Mesendoderm (in vitro differentiated cells): ENCODE results near the gene EEF1A1.

Experiments
- DNase-seq: peaks from one replicate; pipeline ENCODE4 v3.0.0; 2013
- H2AK5ac ChIP-seq: 2 replicates; pipeline ENCODE4 v1.6.1; 2013; ENCODE audit warnings: low read length, inconsistent platforms
- H2BK120ac ChIP-seq: 2 replicates; pipeline ENCODE4 v1.6.1; 2013; ENCODE audit warnings: low read depth, mild to moderate bottlenecking, low read length, moderate library complexity, mixed read lengths
- H2BK15ac ChIP-seq: replicated peaks from 2 replicates; pipeline ENCODE4 v1.6.1; 2013; ENCODE audit warnings: low read depth, mild to moderate bottlenecking, moderate library complexity
- H2BK5ac ChIP-seq: 2 replicates; pipeline ENCODE4 v1.6.1; 2013; ENCODE audit warnings: low read length, inconsistent platforms
- H3K18ac ChIP-seq: 2 replicates; pipeline ENCODE4 v1.6.1; 2013; ENCODE audit warnings: mild to moderate bottlenecking, low read length, mixed read lengths
- H3K23ac ChIP-seq: one replicate; pipeline ENCODE4 v1.6.1; 2013; ENCODE audit warnings: low read length
- H3K27ac ChIP-seq: 2 replicates; pipeline ENCODE4 v1.5.1; 2013; ENCODE audit warnings: low read depth, mild to moderate bottlenecking, inconsistent platforms, low read length, moderate library complexity
- H3K27me3 ChIP-seq: 2 replicates; pipeline ENCODE4 v1.6.1; 2013; ENCODE audit warnings: low read length, control low read depth, mild to moderate bottlenecking, inconsistent platforms; ENCODE audit not compliant: insufficient read depth, poor library complexity
- H3K36me3 ChIP-seq: 2 replicates; pipeline ENCODE4 v1.6.1; 2013; ENCODE audit warnings: low read length, inconsistent platforms; ENCODE audit not compliant: control insufficient read depth, insufficient read depth
- H3K4ac ChIP-seq: one replicate; pipeline ENCODE4 v1.6.1; 2013; ENCODE audit warnings: low read depth, mild to moderate bottlenecking, low read length, moderate library complexity
- H3K4me1 ChIP-seq: 2 replicates; pipeline ENCODE4 v1.6.1; 2013; ENCODE audit warnings: low read depth, low read length, inconsistent platforms; ENCODE audit not compliant: control insufficient read depth
- H3K4me2 ChIP-seq: 2 replicates; pipeline ENCODE4 v1.6.1; 2013; ENCODE audit warnings: low read length
- H3K4me3 ChIP-seq: 2 replicates; pipeline ENCODE4 v1.5.1; 2013; ENCODE audit warnings: mild to moderate bottlenecking, low read length
- H3K56ac ChIP-seq: one replicate; pipeline ENCODE4 v1.6.1; 2013; ENCODE audit warnings: low read length
- H3K79me1 ChIP-seq: 2 replicates; pipeline ENCODE4 v1.6.1; 2013; ENCODE audit warnings: low read length, inconsistent platforms
- H3K79me2 ChIP-seq: 2 replicates; pipeline ENCODE4 v1.6.1; 2013; ENCODE audit warnings: mild to moderate bottlenecking, low read length; ENCODE audit not compliant: control insufficient read depth, insufficient read depth
- H3K9ac ChIP-seq: 2 replicates; pipeline ENCODE4 v1.6.1; 2013; ENCODE audit warnings: low read length, inconsistent platforms
- H4K5ac ChIP-seq: one replicate; pipeline ENCODE4 v1.6.1; 2013; ENCODE audit warnings: low read length
- H4K8ac ChIP-seq: one replicate; pipeline ENCODE4 v1.6.1; 2013; ENCODE audit warnings: low read depth, mild to moderate bottlenecking, control low read depth, low read length, moderate library complexity
- WGBS: extraction: QIAGEN DNeasy Blood & Tissue Kit; methylation state at CpG from one replicate; pipeline ENCODE4 v1.1.7; 2013; ENCODE audit warnings: low lambda C conversion rate, missing lambda C conversion rate; ENCODE audit not compliant: insufficient coverage; ENCODE audit errors: extremely low coverage; 5-methylcytosine and 5-hydroxymethylcytosine counted together

EEF1A1 gene

DNA sequence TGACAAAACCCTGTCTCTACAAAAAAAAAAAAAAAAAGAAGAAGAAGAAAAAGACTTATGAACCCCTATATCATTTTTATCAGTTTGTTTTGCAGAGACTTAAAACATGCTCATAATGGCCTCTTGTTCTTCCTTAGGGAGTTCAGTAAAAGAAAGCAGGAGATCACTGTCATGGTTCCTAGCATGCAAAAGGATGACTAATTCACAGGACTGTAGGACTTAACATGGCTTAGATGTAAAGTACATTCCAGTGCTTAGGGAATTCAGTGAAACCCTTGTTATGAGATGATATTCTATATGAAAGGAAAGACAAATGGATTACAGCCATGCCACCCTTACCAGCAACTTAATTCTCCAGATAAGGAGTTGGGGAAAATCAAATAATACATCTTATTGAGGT is 29.5 kb downstream of the EEF1A1 start:
- H2BK5ac ChIP-seq, result no peak overlapping the region
- no peak for DNase-seq
- peaks cover 5% of the 10 kb centered on the region for H3K36me3 ChIP-seq

GRCh38 chr6:73487473-73487872 is 33.4 kb downstream of the EEF1A1 start:
- no peaks in the 10 kb centered on the region for H3K27me3 ChIP-seq
- no CpG with 5 or more reads among the region's 7 CpGs for WGBS
- no peak overlapping the region for H4K5ac ChIP-seq
- H4K8ac ChIP-seq, result no peak overlapping the region
- H3K27ac ChIP-seq, result no peak overlapping the region
- no peak overlapping the region for H3K4ac ChIP-seq
- H3K56ac ChIP-seq, result no peak overlapping the region
- H3K18ac ChIP-seq, result no peak overlapping the region
- H3K4me2 ChIP-seq, result no peak overlapping the region
- H3K9ac ChIP-seq, result no peak overlapping the region
- peaks cover 3% of the 10 kb centered on the region for H3K36me3 ChIP-seq
- no peak overlapping the region for H3K4me3 ChIP-seq
- no peaks in the 10 kb centered on the region for H3K4me1 ChIP-seq
- no peaks in the 10 kb centered on the region for H3K79me1 ChIP-seq
- H3K23ac ChIP-seq, result no peak overlapping the region
- no peak overlapping the region for H2AK5ac ChIP-seq
- no peak overlapping the region for H2BK5ac ChIP-seq
- no peaks in the 10 kb centered on the region for H3K79me2 ChIP-seq
- no peak overlapping the region for H2BK120ac ChIP-seq
- DNase-seq, result no peak
- no peak overlapping the region for H2BK15ac ChIP-seq

More for the DNA sequence above, 29.5 kb downstream of the EEF1A1 start:
- Histone ChIP-seq H3K4me1 (no peaks in the 10 kb centered on the region), H3K9ac (no peak overlapping the region), H3K4ac (no peak overlapping the region), H3K27me3 (no peaks in the 10 kb centered on the region), H3K4me3 (no peak overlapping the region), H3K23ac (no peak overlapping the region), H3K18ac (no peak overlapping the region), H4K5ac (no peak overlapping the region), H4K8ac (no peak overlapping the region), H2BK15ac (no peak overlapping the region), H2AK5ac (no peak overlapping the region), H3K79me2 (no peaks in the 10 kb centered on the region), H2BK120ac (no peak overlapping the region), H3K79me1 (no peaks in the 10 kb centered on the region), H3K4me2 (no peak overlapping the region), H3K27ac (no peak overlapping the region), H3K56ac (no peak overlapping the region)

GRCh38 chr6:73484438-73484837 is 36.4 kb downstream of the EEF1A1 start:
- H3K4me3 ChIP-seq, result no peak overlapping the region
- no peak overlapping the region for H3K23ac ChIP-seq
- H4K8ac ChIP-seq, result no peak overlapping the region
- no peak overlapping the region for H3K56ac ChIP-seq
- H3K18ac ChIP-seq, result no peak overlapping the region
- H2AK5ac ChIP-seq, result no peak overlapping the region
- no peak overlapping the region for H3K4me2 ChIP-seq
- no peak overlapping the region for H3K9ac ChIP-seq
- H3K79me2 ChIP-seq, result no peaks in the 10 kb centered on the region
- H3K27ac ChIP-seq, result no peak overlapping the region
- no peak overlapping the region for H2BK5ac ChIP-seq
- H2BK15ac ChIP-seq, result no peak overlapping the region
- no peaks in the 10 kb centered on the region for H3K27me3 ChIP-seq
- H3K36me3 ChIP-seq, result peaks cover 8% of the 10 kb centered on the region
- H3K79me1 ChIP-seq, result no peaks in the 10 kb centered on the region
- H3K4ac ChIP-seq, result no peak overlapping the region
- DNase-seq, result no peak
- no CpG with 5 or more reads among the region's 2 CpGs for WGBS
- no peak overlapping the region for H2BK120ac ChIP-seq
- H4K5ac ChIP-seq, result no peak overlapping the region
- no peaks in the 10 kb centered on the region for H3K4me1 ChIP-seq

GRCh38 chr6:73481969-73482368 is 38.9 kb downstream of the EEF1A1 start:
- Histone ChIP-seq H3K79me2 (no peaks in the 10 kb centered on the region), H3K23ac (no peak overlapping the region), H3K4me1 (no peaks in the 10 kb centered on the region), H3K4me3 (no peak overlapping the region), H3K4ac (no peak overlapping the region), H3K56ac (no peak overlapping the region), H3K18ac (no peak overlapping the region), H4K5ac (no peak overlapping the region), H3K79me1 (no peaks in the 10 kb centered on the region), H2BK120ac (no peak overlapping the region), H3K36me3 (peaks cover 7% of the 10 kb centered on the region), H3K27ac (no peak overlapping the region), H4K8ac (no peak overlapping the region), H3K9ac (no peak overlapping the region), H2AK5ac (no peak overlapping the region), H2BK5ac (no peak overlapping the region), H3K27me3 (no peaks in the 10 kb centered on the region), H2BK15ac (no peak overlapping the region), H3K4me2 (no peak overlapping the region)
- no CpG with 5 or more reads among the region's 12 CpGs for WGBS
- DNase-seq, result no peak

DNA sequence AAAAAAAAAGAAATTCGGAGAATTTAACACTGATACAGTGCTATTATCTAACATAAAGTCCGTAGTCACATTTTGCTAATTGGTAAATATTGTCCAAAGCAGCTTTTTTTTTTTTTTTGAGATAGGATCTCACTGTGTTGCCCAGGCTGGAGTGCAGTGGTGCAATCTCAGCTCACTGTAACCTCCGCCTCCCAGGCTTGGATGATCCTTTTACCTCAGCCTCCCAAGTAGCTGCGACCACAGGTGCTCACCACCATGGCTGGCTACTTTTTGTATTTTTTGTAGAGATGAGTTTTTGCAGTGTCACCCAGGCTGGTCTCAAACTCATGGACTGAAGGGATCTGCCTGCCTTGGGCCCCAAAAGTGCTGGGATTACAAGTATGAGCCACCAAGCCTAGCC is 43.4 kb downstream of the EEF1A1 start:
- Histone ChIP-seq H2AK5ac (no peak overlapping the region), H4K5ac (no peak overlapping the region), H2BK120ac (no peak overlapping the region), H3K23ac (no peak overlapping the region), H3K4ac (no peak overlapping the region), H3K56ac (no peak overlapping the region), H3K9ac (no peak overlapping the region), H3K79me1 (no peaks in the 10 kb centered on the region), H3K18ac (no peak overlapping the region), H3K4me3 (no peak overlapping the region), H3K4me2 (no peak overlapping the region), H3K4me1 (no peaks in the 10 kb centered on the region), H3K27me3 (no peaks in the 10 kb centered on the region), H2BK5ac (no peak overlapping the region), H3K36me3 (peaks cover 8% of the 10 kb centered on the region), H3K27ac (no peak overlapping the region), H4K8ac (no peak overlapping the region), H3K79me2 (no peaks in the 10 kb centered on the region), H2BK15ac (no peak overlapping the region)
- no peak for DNase-seq
- no CpG with 5 or more reads among the region's 4 CpGs for WGBS

- no peak overlapping the region for H3K4me2 ChIP-seq
- H2AK5ac ChIP-seq, result no peak overlapping the region
- no peak overlapping the region for H2BK5ac ChIP-seq
- H3K79me2 ChIP-seq, result no peaks in the 10 kb centered on the region
- H3K9ac ChIP-seq, result no peak overlapping the region
- H3K27me3 ChIP-seq, result no peaks in the 10 kb centered on the region
- H3K18ac ChIP-seq, result no peak overlapping the region
- H3K4me3 ChIP-seq, result no peak overlapping the region
- H2BK120ac ChIP-seq, result no peak overlapping the region
- H3K4me1 ChIP-seq, result no peaks in the 10 kb centered on the region
- peaks cover 5% of the 10 kb centered on the region for H3K36me3 ChIP-seq
- DNase-seq, result no peak
- H2BK15ac ChIP-seq, result no peak overlapping the region
- no peak overlapping the region for H3K4ac ChIP-seq
- H3K79me1 ChIP-seq, result no peaks in the 10 kb centered on the region
- H3K23ac ChIP-seq, result no peak overlapping the region
- H4K5ac ChIP-seq, result no peak overlapping the region
- H3K27ac ChIP-seq, result no peak overlapping the region
- H3K56ac ChIP-seq, result no peak overlapping the region
- H4K8ac ChIP-seq, result no peak overlapping the region
- no CpG with 5 or more reads among the region's 10 CpGs for WGBS
Measured at GRCh38 chr6:73476723-73477122, 44.1 kb downstream of the EEF1A1 start.
